C1 segment of cervical spinal cord (tissue), 14 donors: ENCODE data around the gene ZFYVE28.

Experiments
- DNase-seq, 14 donors: peaks; one replicate each; lab custom pipeline; 2025; lab: John Stamatoyannopoulos, UW

ZFYVE28 gene

GRCh38 chr4:2304321-2304876 lies 114.0 kb downstream of the ZFYVE28 start:
- no peak for DNase-seq

GRCh38 chr4:2303686-2304320 lies 114.6 kb downstream of the ZFYVE28 start:
- no peak for DNase-seq

DNA sequence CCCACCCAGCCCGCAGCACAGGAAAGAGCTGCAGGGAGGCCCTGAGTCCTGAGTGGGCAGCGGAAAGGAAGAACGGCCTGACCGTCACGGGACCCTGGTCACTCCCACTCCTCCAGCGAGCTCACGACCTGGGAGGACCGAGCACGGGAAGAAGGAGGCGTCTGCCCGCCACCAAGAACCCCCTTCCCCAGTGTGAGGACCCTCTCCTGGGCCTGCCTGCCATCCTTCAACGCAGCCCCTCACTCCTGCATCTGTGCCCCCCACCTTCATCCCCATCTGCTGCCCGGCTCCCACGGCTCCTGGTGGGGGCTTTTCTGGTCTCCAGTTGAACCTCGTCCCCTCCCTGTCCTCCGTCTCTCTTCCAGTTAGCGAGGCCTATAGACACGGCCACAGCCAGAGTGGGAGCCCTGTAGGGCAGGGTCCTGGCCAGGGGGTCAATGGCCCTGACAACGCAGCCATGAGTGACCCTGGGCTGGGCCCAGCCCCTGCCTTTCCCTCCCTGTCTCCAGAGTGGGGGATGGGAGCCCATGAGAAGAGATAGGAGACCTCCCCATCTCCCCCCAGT lies 115.2 kb downstream of the ZFYVE28 start:
- no peak for DNase-seq

DNA sequence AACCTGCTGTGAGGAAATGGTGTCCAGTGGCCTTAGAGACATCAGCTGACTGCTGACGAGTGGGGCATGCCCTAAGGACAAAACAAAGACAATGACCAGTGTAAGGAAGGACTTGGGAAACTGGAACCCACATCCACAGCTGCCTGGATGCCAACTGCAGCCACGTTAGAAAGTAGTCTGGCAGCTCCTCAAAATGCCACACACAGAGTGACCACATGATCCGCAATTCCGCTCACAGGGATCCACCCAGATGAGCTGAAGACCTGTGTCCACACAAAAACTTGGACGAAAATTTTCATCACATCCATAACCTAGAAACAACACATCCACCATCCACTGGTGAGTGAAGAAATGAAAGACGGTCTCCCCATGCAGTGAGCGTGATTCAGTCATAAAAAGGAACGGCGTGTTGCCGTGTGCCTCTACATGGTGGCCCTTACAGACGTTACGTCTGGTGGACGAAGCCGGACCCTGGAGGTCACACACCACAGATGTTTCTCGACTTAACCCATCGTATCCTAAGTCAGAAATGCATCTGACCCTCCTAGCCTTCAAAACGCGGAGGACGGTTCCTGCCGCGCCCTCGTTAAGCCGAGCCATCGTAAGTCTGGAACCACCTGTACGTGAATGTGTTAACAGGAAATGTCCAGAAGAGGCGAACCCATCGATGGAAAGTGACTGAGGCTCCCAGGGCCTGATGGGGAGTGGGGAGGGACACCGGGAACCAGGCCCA lies 115.9 kb downstream of the ZFYVE28 start:
- DNase-seq = no peak

GRCh38 chr4:2301806-2302205 lies 116.6 kb downstream of the ZFYVE28 start:
- DNase-seq = no peak

DNA sequence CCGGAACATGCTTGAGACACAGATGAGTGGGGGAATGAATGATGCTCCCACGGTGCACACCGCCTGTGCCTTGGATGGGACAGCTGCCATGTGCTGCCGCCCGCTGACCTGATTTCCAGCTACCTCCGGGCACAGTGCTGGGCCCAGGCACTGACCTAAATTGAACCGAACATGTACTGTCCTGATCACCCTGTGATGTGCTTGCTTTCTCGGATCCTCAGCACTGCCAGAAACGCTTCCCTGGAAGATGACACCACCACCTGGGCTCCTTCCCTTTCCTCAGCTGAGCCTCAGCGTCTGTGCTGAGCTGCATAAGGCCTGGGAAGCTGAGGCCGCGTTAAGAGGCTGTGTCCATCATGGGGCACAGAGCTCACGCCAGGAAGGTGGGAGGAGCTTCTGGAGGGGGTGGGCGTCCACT lies 117.2 kb downstream of the ZFYVE28 start:
- DNase-seq = peak in 1 of 14 donors; percentile 90

- DNase-seq = no peak
Observed at GRCh38 chr4:2300431-2301224, 117.8 kb downstream of the ZFYVE28 start.

DNA sequence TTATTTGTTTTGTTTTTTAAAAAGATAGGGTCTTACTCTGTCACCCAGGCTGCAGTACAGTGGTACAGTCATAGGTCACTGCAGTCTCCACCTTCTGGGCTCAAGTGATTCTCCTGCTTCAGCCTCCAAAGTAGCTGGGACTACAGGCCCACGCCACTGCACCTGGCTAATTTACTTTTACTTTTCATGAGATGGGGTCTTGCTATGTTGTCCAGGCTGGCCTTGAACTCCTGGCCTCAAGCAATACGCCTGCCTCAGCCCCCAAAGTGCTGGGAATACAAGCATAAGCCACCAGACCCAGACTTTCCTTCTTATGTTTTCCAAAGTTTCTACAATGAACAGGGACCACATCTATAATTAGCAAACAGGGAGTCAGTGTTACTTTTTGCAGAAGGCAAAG lies 118.7 kb downstream of the ZFYVE28 start:
- no peak for DNase-seq

- DNase-seq = no peak
Observed at GRCh38 chr4:2298532-2298991, 119.9 kb downstream of the ZFYVE28 start.

- DNase-seq = no peak
Observed at GRCh38 chr4:2297606-2298531, 120.6 kb downstream of the ZFYVE28 start.

- DNase-seq = no peak
Observed at GRCh38 chr4:2296631-2297601, 121.5 kb downstream of the ZFYVE28 start.

- no peak for DNase-seq
Observed at GRCh38 chr4:2295900-2296442, 122.5 kb downstream of the ZFYVE28 start.

GRCh38 chr4:2295500-2295899 lies 122.9 kb downstream of the ZFYVE28 start:
- DNase-seq = no peak

DNA sequence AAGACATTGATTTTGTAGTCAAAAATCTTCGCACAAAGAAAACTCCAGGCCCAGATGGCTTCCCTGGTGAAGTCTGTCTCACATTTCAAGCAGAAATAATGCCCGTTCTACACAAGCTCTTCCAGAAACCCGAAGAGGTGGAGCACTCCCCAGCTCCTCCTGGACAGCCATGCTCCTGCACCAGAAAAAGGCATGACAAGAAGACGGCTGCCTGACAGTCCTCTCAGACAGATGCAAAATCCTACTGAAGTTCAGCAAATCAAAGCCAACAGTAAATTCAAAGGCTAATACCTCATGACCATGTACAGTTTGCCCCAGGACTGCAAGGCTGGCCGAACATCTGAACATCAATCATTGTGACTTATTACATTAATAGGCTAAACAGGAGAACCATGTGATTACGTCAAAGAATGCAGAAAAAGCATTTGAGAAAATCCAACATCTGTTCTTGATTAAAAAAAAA lies 125.8 kb downstream of the ZFYVE28 start:
- DNase-seq = no peak

GRCh38 chr4:2291705-2292645 lies 126.5 kb downstream of the ZFYVE28 start:
- DNase-seq = no peak

GRCh38 chr4:2290974-2291704 lies 127.3 kb downstream of the ZFYVE28 start:
- no peak for DNase-seq

DNA sequence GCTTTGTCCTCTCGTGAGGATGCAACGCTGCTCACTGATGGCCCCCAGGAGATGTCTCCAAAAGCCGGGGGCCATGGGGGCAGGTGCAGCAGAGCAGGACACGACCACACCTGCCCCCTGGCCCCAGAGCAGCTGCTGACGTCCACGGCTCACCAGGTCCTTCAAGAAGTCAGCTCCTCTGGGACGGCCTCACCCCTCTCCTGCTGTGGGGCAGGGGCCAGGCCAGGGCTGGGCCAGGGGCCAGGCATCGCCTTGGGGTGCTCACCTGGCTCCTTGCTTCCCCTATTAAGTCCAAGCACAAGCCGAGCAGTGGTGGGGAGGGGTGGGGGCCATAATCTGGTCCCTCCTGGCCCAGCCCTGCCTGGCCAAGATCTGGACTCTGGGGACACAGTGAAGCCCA lies 128.0 kb downstream of the ZFYVE28 start:
- no peak for DNase-seq
